NCI-H1048 (cell line): ENCODE measurements around the gene KIF23.

Source experiments
- DNase-seq: peaks from one replicate; lab custom pipeline; 2025; lab: John Stamatoyannopoulos, UW

The KIF23 gene

DNA sequence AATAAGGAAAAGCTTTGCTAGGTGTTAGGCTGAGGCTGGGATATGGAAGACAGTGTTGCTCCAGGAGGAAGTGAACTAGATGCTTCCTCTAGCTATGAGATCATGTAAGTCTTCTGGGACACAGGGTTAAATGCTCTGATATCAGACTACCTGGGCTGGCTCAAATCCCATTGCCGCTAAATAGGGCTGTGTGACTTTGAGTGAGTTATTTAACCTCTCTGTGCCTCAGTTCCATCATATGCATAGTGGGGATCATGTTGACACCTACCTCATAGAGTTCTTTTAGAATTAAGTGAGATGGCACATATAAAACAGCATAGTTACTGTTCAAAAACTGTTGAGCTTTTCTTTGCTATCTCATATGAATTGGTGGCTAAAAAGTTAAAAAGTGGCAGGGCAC is 51.1 kb downstream of the KIF23 start:
- no peak for DNase-seq

DNA sequence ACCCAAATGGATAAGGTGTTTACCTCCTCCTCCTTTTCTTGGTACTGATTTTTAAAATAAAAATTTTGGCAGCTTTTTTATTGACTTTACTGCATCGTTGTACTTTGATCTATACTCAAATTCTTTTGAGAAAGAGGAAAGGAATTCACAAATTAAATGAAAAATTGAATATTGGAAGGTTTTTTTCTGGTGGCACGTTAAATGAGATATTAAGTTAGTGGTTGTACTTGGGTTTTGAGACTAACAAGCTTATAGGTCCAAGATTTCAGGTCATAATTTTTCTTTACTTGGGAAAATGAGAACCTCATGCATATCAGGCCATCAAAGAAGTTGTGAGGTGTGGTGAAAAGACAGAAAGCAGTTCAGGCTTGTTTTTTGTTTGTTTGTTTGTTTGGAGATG is 52.6 kb downstream of the KIF23 start:
- DNase-seq: no peak

DNA sequence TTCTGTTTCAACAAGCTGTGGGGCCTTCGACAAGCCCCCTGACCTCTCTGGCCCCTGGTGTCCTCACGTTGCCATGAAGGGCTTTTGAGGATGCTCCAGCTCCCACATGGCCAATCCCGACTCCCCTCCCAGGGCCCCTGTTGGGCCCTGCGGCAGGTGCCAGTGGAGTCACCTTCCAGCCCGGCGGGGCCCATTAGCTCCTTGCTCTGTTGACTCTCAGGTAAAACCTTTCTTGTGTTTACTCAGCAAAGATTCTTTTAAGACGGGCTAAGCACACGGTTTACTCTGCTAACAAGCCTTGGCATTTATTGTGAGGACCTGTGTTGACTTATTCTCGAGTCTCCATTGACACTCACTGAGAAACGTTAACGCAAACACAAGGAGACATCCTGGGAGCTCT is 53.5 kb downstream of the KIF23 start:
- DNase-seq: no peak

DNA sequence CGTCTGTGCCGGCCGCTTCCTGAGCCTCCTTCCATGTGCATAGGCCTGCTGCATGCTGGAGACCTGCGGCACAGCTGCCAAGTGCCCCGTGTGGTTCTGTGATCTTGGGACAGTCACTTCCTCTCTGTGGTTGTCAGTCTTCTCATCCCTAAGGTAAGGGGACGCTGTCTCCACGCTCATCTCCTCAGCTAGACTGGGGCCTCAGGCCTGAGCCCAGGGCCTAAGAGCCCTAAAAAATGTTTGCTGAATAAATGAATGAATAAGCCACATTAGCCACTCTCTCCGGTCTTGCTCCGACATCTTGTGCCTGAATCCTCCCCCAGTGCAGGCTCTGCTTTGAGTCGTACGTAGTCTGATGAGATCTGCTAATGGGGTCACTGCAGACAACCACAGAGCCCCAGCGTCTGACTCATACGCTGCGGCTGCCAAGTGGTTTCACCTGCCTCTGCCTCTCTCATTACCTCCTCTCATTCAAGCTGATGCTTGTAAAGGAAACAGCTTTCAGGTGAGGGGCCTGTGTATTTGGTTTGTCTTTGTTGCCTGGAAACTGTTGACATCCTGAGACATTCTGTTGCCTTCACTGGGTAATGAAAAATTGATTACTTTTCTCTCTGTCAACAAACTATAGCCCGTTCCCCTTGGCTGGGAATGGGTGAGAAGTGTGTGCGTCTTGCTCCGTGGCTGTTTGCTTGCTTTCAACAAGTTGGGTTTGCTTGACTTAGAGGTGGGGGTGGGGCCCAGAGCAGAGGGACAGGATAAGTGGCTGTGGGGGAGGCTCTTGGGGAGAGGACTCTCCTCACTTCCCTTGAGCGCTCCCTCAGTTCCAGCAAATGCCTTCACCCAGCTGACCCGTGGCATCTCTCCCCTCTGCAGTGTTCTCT is 54.3 kb downstream of the KIF23 start:
- no peak for DNase-seq

DNA sequence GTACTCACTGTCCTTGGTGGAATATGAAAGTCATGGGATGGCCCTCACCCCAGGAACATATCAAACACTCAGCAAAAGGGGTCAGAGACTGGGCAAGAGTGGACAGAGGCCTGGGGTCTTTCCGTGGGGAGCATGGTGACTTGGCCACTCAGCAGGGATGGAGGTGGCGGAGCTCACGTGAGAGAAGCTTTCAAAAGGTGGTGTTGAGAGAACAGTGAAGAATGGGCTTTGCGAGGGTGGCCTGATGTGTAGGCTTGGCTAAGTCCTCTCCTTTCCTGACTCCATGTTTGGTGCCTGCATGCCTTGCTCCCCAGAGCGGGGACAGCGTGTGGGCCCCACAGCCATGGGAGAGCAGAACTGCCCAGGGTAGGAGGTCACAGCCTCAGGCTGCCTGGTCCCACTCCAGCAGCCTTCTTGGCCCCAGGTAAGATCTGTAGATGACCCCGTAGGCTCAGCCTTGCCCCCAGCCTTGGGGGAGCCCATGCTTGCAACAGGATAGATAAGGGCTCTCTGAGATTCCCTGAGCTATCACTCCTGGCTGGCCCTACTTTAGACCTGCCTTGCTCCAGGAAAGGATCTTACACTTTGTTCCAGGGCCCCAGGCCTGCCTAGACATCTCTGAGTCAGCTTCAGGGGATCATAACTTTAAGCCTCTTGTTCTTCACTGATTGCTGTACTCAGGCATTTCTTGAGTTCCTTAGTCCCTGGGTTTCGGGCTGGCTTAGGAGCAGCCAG is 55.5 kb downstream of the KIF23 start:
- DNase-seq: no peak

DNA sequence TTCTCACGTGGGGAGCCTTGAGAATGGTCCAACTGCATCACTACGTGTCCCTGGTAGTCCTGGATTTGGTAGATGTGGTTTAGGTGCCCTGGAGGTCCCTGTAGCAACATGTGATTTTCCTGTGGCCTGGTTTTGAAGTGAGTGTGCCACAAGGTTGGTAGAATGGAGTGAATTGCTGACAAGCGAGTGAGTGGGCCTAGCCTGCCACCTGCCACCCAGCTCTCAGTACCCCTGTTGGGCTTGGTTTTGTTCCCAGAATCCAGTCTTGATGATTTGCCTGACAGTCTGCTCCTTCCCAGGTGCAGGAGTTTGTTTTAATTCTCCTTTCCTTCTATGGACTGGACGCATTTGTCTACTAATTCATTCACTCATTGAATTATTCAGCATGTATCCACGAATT is 57.9 kb downstream of the KIF23 start:
- DNase-seq: no peak

DNA sequence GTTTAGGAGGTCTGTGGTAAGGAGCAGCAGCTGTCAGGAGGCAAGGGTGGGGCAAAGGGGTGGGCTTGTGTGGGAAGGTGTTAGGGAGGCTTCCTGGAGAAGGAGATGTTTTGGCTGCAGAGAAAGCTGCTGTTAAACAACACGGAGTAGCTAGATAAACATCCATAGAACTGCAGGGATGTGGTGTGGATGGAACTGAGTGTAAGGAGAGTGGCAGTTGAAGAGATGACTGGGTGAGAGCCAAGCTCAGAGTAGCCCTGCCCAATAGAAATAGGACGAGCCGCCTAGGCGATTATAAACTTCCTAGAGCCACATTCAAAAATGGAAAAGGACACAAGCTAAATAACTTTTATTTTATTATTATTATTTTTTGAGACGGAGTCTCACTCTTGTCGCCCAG is 58.4 kb downstream of the KIF23 start:
- DNase-seq: no peak

DNA sequence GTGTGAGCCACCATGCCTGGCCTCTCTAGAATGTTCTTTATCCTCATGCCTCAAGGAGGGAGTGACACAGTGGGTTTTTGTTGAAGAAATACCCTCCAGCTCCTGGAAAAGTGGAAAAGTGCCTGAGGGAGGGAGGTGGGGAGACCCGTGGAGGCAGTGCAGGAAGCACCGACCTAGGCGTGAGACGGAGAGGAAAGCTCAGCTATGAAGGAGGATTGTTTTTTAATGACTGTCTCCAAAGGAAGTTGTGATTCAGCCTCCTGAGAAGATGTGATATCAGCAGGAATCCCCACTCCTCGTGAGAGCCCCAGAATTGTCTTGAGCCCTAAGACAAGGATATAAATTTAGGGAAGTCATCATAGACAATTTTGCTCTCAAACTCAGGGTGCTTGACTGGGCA is 60.1 kb downstream of the KIF23 start:
- no peak for DNase-seq

DNA sequence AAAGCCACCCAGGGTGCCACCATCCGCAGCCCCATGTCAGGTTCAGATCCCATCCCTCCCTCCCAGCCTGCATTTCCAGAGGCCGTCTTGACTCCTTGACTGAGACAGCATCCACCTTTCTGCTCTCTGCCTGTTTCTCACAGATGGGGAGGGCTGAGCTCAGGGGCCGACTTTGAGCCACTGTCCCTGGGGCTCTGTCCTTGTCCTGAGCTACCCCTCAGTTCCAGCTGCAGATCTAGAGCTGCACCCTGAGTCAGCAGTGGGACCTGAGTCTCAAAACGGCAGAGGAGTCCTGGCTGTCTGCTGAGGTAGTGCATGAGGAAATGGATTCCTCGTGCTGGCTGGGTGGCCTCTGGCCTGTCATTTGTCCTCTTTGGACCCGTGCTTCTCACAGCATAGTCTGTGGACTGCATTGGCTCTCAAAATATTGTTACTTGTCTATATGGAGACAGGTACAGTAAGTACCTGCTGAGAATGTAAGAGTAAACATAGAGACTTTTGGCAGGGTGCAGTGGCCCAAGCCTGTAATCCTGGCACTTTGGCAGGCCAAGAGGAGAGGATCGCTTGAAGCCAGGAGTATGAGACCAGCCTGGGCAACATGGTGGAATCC is 60.8 kb downstream of the KIF23 start:
- DNase-seq: no peak

DNA sequence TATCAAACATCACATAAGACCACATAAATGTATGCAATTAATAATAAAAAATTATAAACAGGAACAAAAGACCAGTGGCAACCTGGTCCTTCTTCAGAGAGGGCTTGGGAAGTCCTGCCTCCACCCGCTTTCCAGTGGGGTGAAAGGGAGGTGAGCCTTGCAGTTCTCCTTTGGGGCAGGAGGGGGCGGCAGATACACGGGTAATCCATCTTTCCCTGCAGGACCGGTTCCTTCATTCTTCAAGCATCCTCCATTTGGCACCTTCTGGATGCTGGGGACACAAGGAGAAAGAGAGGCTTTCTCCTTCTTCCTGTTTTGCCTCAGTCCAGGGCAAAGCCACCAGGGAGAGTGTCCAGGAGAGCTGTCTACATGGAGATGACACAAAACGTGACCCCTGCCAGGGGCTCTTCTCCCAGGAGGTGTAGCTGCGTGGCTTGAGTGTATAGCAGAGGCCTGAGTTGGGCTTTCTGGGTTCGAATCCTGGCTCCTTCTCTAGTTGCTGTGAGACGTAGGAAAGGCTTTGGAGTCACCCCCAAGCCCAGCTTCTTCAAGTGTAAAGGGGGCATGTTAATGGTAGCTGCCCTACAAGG is 61.7 kb downstream of the KIF23 start:
- peak; percentile 28 for DNase-seq

DNA sequence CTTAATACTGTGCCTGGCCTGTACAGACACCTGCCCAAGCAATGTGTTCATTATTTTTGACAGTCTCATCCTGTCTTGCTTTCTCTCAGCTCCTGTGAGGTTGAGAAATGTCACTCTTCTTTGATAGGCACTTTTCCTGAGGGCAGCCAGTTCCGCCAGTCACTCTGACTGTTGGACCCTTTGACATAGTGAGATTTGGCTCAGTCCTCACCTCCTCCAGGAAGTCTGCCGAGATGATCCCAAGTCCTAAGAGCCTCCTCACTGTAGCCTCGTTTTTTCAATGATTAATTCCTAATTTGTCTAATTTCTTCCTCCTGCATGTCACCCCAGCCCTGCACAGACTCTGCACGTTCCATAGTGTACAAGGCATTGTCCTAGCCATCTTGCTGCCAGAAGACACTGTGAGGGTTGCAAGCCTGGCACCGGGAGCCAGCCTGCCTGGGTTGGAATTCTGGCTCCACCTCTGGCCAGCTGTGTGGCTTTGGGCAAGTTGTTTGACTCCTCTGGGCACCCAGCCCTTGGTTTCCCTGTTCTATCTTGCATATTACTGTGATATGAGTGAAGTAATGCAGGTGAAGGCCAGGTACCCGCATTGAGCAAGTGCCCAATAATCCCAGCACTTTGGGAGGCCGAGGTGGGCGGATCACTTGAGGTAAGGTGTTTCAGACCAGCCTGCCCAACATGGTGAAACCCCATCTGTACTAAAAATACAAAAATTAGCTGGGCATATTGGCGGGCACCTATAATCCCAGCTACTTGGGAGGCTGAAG is 62.7 kb downstream of the KIF23 start:
- no peak for DNase-seq

DNA sequence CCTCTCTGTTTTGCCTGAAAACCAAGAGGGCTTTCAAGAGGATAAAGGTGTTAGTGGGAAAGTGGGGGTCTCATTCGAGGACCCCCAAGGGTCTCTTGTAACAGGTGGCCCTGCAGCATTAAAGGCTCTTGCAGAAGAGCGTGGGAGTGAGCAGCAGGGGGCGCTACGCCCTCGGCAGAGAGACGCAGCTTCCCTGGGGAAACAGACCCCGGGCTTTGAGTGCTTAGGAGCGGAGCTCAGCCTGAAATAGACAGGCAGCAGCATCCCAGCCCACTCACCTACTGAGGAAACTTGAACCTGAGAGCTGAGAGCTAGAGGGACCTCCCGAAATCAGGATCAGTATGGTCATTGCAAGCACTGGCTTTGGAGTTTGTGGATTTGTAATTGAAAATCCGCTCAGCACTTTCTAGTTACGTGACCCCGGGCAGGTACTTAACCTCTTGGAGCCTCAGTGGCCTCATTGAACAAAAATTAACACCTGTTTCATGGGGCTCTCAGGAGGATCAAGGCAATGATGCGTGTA is 64.2 kb downstream of the KIF23 start:
- DNase-seq: peak; percentile 7

DNA sequence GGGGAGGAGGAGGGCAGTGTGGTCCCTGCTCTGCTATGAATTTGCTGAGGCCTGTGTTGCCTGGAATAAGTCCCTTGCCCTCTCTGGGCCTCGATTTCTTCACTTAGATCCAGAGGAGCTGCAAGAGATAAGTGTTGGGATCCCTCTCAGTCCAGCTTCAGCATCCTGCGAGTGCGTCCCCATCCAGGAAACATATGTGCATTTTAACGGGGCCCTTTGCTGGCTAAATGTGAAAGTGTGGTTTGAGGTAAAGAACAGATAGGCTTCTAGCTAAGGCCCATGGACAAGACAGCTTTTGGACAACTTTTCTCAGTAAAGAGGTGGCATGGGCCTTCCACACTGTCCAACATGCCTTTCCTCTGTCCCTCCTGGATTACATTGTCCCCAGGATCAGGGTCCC is 64.9 kb downstream of the KIF23 start:
- no peak for DNase-seq

DNA sequence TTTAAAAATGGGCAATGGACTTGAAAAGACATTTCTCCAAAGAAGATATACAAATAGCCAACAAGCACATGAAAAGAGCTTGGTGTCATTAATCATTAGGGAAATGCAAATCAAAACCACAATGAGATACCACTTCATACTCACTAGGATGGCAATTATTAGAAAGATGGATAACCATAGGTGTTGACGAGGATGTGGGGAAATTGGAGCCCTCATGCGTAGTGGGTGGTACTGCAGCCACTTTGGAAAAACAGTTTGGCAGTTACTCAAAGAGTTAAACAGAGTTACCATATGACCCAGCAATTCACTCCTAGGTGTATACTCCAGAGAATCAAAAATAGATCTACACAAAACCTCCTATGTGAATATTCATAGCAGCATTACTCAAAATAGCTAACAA is 65.8 kb downstream of the KIF23 start:
- no peak for DNase-seq

DNA sequence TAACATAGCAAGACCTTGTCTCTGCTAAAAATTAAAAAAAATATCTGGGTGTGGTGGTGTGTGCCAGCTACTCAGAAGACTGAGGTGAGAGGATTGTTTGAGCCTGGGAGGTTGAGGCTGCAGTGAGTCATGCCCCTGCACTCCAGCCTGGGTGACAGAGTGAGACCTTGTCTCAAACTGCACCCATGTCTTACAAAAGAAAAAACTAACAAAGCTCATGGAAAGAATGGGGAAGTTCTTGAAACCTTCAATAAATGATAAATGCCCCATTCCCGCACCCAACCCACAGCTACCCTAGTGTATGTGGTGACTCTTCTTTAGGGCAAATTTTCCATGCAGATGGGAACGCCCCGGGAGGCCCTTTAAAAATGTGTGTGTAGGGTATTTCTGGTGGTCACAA is 66.8 kb downstream of the KIF23 start:
- DNase-seq: no peak

DNA sequence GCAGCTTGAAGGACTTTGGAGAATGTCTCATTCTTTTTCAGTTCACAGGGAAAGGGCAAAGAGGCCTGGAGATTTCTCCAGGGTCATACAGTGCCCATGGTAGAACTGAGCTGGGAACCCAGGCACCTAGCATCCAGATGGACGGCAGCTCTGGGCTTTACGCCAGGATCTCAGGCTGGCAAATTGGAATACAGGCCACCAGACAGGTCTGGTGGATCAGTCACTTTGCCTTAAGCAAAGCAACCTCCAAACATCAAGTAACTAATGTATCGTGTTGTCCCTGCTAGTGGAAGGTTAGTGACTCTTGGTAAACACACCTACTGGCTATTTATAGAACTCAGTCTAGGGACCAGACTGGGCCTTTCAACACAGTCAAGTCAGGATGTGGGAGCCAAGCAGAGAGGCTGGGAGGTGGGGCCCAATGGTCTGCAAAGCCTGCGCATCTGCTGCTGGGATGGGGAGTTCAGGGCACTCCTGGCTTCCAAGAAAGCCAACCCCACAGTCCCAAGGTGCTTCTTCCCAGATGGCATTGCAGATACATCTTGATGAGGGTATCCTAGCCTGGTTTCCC is 68.6 kb downstream of the KIF23 start:
- no peak for DNase-seq

DNA sequence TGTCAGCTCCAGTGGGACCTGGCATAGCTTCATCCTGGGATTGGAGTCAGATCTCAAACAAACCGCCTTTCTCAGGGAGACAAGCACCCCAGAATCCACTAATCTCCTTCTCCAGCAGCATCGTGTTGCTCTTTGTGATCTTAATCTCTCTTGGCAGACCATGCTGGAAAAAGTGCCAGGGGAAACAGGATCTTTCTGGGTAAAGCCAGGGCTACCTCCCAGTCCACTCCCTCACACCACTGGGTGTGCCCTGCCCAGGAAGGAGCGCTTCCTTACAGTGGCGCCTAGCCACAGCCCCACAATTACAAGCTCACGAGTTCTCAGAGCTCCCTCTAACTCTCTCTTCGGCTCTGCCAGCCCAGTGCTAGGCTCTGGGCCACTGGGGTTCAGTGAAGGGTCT is 70.7 kb downstream of the KIF23 start:
- DNase-seq: no peak

DNA sequence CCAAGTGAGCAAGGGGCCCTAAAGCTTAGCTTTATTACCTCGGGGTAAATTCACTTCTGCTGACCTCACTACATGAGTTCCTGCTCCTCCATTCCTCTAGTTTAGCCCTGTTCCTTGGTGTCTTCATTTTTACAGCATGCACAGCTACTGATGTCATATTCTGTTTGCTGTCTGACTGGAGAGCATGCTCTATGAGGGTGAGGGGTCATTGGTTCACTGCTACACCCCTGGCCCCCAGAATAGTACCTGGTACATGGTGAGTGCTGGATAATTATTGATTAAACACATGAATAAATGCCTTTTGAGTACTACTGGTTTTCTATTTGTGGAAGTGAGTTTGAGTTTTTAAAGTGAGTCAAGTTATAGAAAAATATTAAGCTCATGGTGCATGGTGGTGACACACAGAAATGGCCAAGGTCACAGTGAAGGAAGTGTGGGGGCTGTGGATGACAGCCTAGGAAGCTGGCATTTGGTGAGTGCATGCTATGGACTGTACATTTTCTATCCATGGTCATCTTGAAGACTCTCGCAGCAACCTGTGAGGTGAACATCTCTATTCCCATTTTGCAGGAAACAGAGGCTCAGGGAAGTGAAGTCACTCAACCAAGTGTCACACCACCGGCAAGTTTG is 72.4 kb downstream of the KIF23 start:
- no peak for DNase-seq

DNA sequence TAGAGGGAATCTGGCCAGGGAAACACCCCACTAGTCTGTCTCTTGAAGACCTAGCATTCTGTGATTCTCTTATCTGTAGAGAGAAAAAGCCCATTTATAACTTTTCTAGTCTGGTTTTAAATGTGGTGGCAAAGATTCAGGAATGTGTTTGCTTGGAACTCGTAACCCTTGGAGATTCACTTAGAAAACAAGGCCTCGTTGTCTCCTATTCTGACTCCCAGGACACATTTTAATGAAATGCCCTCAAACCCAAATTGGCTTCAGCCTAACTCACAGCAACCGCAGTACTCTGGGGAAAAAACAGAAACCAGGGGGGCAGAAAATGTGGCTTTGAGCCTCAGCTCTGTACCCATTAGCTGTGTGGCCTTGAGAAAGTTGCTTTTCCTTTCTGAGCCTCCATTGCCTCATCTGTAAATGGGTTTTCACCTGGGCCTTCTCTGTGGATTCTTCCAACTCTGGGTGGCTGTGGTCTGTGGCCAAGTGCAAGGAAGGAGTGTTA is 75.0 kb downstream of the KIF23 start:
- no peak for DNase-seq

DNA sequence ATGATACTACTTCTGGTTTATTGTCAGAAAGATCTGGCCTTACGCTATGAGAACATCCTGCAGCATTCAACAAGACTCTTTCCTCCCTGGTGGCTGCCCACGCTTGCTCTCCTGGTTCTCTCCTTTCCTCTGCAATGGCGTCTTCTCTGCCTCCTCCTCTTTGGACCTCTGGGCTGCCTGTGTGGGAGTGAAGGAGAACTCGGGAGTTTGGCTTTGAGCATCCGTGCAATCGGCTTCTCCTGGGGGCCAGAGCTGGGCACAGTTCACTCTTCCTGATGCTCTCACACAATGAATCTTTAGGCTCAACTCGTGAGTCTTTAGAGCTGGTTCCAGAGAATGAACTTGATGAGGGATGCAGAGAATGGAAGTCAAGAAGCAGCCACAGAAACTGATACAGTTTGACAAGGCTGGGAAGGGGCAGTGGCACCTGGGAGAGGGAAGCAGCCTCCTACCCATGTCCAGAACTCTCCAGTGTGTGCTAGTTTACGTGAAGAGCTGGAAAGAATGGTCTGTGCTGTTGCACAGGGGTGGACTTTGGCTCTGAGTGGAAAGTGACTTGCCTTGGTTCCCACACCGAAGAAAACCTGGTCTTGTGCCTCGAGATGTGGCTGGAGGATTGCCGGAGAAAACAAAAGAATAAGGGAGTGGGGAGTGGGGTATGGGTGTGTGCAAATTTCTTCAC is 76.3 kb downstream of the KIF23 start:
- no peak for DNase-seq
